Activated naive CD4-positive, alpha-beta T cell treated with anti-CD3 and anti-CD28 coated beads, Interleukin-2, amount 50 U/mL, for 24 hours (primary cell): ENCODE data around the gene RTEL1.
"Not testable (repeated sequence)": the region's sequence is repeated elsewhere in the genome, so short reads cannot be mapped to it uniquely, and the experiment has no call there.

Experiments used
- H3K27ac Mint-ChIP-seq: one replicate; pipeline ENCODE4 v1.8.0; 2021; ENCODE audit warnings: mild to moderate bottlenecking, mixed read lengths
- H3K27me3 Mint-ChIP-seq: one replicate; pipeline ENCODE4 v1.8.0; 2021; ENCODE audit warnings: mixed read lengths
- H3K36me3 Mint-ChIP-seq: one replicate; pipeline ENCODE4 v1.8.0; 2021; ENCODE audit warnings: mixed read lengths
- H3K4me1 Mint-ChIP-seq: one replicate; pipeline ENCODE4 v1.8.0; 2021; ENCODE audit warnings: mixed read lengths
- H3K4me3 Mint-ChIP-seq: one replicate; pipeline ENCODE4 v1.8.0; 2021; ENCODE audit warnings: mild to moderate bottlenecking, mixed read lengths
- H3K9me3 Mint-ChIP-seq: one replicate; pipeline ENCODE4 v1.8.0; 2021; ENCODE audit warnings: mixed read lengths

RTEL1 gene

GRCh38 chr20:63622732-63623131 lies 35.4 kb upstream of the RTEL1 start:
- Mint-ChIP-seq H3K4me1 (peaks cover 38% of the 10 kb centered on the region), H3K27ac (no peak overlapping the region), H3K36me3 (peaks cover 2% of the 10 kb centered on the region), H3K27me3 (no peaks in the 10 kb centered on the region), H3K9me3 (no peaks in the 10 kb centered on the region), H3K4me3 (no peak overlapping the region)

- Mint-ChIP-seq H3K27ac (peak overlapping the region; percentile 41), H3K4me3 (peak overlapping the region; percentile 44), H3K9me3 (no peaks in the 10 kb centered on the region), H3K27me3 (no peaks in the 10 kb centered on the region), H3K4me1 (peaks cover 49% of the 10 kb centered on the region), H3K36me3 (peaks cover 9% of the 10 kb centered on the region)
Measured at GRCh38 chr20:63624486-63624885, 33.6 kb upstream of the RTEL1 start.

DNA sequence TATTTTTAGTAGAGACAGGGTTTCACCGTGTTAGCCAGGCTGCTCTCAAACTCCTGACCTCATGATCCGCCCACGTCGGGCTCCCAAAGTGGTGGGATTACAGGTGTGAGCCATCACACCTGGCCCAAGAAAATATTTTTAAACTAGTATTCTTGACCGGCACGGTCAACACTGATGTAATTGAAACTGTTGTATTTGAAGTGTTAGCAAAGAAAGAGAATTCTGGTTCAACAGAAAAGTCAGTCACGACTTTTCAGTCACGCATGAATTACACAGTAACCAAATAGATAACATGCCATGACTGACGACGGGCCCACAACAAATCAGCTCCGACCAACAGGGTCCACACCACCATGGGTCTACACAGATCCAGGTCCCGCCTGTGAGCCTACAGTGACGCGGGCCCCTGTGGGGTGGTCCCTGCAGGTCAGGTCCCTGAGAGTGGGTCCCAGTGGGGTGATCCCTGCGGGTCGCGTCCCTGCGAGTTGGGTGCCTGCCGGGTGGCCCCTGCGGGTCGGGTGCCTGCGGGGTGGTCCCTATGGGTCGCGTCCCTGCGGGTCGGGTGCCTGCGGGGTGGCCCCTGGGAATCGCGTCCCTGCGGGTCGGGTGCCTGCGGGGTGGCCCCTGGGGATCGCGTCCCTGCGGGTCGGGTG lies 32.2 kb upstream of the RTEL1 start:
- no peaks in the 10 kb centered on the region for H3K27me3 Mint-ChIP-seq
- H3K9me3 Mint-ChIP-seq, result no peaks in the 10 kb centered on the region
- H3K4me3 Mint-ChIP-seq, result peak overlapping the region; percentile 90
- peaks cover 9% of the 10 kb centered on the region for H3K36me3 Mint-ChIP-seq
- peaks cover 52% of the 10 kb centered on the region for H3K4me1 Mint-ChIP-seq
- H3K27ac Mint-ChIP-seq, result peak overlapping the region; percentile 93

GRCh38 chr20:63626424-63627128 lies 31.5 kb upstream of the RTEL1 start, which contains the start of gene GMEB2:
Gene GMEB2, minus strand, starts transcription at chr20:63627101. Its CDS starts 7,704 bp downstream, at chr20:63619397.
- H3K4me3 Mint-ChIP-seq, result peak within 1 kb of the TSS; percentile 94
- H3K9me3 Mint-ChIP-seq, result no peaks in the 10 kb centered on the region
- H3K36me3 Mint-ChIP-seq, result peaks cover 9% of the 10 kb centered on the region
- H3K4me1 Mint-ChIP-seq, result peaks cover 55% of the 10 kb centered on the region
- H3K27me3 Mint-ChIP-seq, result no peaks in the 10 kb centered on the region
- peak within 1 kb of the TSS; percentile 97 for H3K27ac Mint-ChIP-seq

DNA sequence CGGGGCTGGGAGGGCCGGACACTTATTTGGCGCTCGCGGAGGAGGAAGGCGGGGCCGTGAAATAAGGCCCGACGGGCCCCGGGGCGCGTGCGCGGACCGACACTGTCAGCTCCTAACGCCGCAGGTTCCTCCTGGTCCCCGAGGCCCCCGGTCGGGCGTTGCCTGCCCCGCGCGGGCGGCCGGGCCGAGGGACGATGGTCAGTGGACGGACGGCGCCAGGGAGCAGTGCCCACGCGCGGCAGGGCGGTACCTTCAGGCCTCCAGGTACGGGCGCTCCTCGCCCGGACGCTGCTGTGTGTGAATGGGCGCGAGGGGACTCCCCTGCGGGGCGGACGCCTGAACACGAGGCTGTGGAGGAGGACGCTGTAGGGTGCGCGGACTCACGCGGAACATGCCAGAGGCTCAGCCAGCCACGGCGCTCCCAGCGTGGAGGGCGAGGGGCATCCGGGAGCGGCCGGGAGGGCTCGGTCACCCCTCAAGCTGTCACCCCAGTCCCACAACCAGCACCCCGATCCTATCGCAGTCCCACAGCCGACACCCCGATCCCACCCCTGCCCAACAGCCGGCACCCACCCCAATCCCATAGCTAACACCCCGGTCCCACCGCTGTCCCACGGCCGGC lies 30.9 kb upstream of the RTEL1 start:
- peak overlapping the region; percentile 76 for H3K27ac Mint-ChIP-seq
- H3K4me3 Mint-ChIP-seq, result peak overlapping the region; percentile 94
- H3K27me3 Mint-ChIP-seq, result no peaks in the 10 kb centered on the region
- H3K36me3 Mint-ChIP-seq, result peaks cover 9% of the 10 kb centered on the region
- no peaks in the 10 kb centered on the region for H3K9me3 Mint-ChIP-seq
- peaks cover 54% of the 10 kb centered on the region for H3K4me1 Mint-ChIP-seq

- H3K27ac Mint-ChIP-seq, result peak overlapping the region; percentile 97
- H3K27me3 Mint-ChIP-seq, result no peaks in the 10 kb centered on the region
- peaks cover 9% of the 10 kb centered on the region for H3K36me3 Mint-ChIP-seq
- peaks cover 54% of the 10 kb centered on the region for H3K4me1 Mint-ChIP-seq
- no peaks in the 10 kb centered on the region for H3K9me3 Mint-ChIP-seq
- H3K4me3 Mint-ChIP-seq, result peak overlapping the region; percentile 94
Measured at GRCh38 chr20:63627751-63628245, 30.3 kb upstream of the RTEL1 start.

GRCh38 chr20:63628246-63628975 lies 29.7 kb upstream of the RTEL1 start:
- H3K4me3 Mint-ChIP-seq, result peak overlapping the region; percentile 94
- H3K27me3 Mint-ChIP-seq, result no peaks in the 10 kb centered on the region
- peak overlapping the region; percentile 97 for H3K27ac Mint-ChIP-seq
- H3K4me1 Mint-ChIP-seq, result peaks cover 57% of the 10 kb centered on the region
- no peaks in the 10 kb centered on the region for H3K9me3 Mint-ChIP-seq
- peaks cover 9% of the 10 kb centered on the region for H3K36me3 Mint-ChIP-seq

GRCh38 chr20:63630956-63631355 lies 27.2 kb upstream of the RTEL1 start:
- not testable (repeated sequence) for H3K36me3 Mint-ChIP-seq, H3K27me3 Mint-ChIP-seq, H3K9me3 Mint-ChIP-seq, H3K4me3 Mint-ChIP-seq
- Mint-ChIP-seq H3K4me1 (peaks cover 64% of the 10 kb centered on the region), H3K27ac (peak overlapping the region; percentile 70)

GRCh38 chr20:63631426-63631825 lies 26.7 kb upstream of the RTEL1 start:
- not testable (repeated sequence) for H3K9me3 Mint-ChIP-seq, H3K27me3 Mint-ChIP-seq, H3K36me3 Mint-ChIP-seq
- H3K4me1 Mint-ChIP-seq, result peaks cover 65% of the 10 kb centered on the region
- peak overlapping the region; percentile 30 for H3K4me3 Mint-ChIP-seq
- peak overlapping the region; percentile 70 for H3K27ac Mint-ChIP-seq

DNA sequence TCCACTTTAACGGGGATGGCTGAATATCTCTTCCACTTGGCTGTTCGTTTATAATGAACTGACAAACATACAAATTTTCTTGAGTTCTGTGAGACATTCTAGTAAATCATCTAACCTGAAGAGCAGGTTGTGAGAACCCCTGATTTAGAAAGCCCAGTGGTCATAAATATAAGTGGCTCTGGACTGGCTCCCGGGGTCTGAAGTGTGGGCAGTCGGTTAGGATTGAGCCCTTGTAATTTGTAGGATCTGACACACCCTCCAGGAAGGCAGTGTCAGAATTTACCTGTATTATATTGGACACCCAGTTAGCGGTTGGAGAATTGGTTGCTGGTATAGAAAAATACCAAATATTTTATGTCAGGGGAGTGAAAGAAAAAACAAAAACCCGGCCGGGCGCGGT lies 24.4 kb upstream of the RTEL1 start:
- no peaks in the 10 kb centered on the region for H3K27me3 Mint-ChIP-seq
- H3K4me3 Mint-ChIP-seq, result peak overlapping the region; percentile 39
- H3K9me3 Mint-ChIP-seq, result no peaks in the 10 kb centered on the region
- peak overlapping the region; percentile 46 for H3K27ac Mint-ChIP-seq
- H3K36me3 Mint-ChIP-seq, result peaks cover 2% of the 10 kb centered on the region
- H3K4me1 Mint-ChIP-seq, result peaks cover 74% of the 10 kb centered on the region

GRCh38 chr20:63635431-63636141 lies 22.5 kb upstream of the RTEL1 start:
- H3K4me1 Mint-ChIP-seq, result peaks cover 74% of the 10 kb centered on the region

DNA sequence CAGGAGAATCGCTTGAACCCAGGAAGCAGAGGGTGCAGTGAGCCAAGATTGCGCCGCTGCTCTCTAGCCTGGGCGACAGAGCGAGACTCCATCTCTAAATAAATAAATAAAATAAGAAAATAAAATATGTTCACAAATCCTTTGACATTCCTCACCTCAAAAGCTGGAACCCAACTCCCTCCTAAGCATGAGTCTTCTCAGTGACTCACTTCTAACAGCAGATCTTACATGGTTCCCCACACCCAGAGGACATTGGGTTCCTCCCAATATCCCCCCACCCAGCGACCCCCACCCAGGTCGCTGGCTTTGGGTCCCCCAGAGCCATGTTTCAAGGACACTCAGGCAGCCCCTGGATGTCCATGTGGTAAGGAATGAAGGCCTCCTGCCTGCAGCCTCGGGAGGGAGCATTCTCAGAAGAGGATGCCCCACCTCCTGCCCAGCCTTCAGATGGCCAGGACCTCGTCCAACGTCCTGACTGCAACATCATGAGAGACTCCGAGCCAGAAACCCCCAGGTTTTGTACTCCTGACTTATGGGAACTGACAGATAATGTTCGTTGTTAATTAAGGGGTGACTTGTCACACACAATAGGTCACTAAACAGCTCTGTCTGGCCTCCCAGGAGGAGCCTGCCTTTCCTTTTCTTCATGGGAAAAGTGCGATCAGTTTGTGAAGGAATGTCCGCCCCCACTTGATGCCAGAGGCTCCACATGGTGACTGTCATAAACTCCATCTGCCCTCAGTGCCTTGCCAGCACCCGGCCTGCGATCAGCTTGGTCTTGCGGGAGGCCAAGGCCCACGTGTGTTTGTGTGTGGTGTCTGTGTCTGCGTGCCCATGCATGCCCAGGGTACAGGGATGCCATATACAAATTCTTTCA lies 21.1 kb upstream of the RTEL1 start:
- Mint-ChIP-seq H3K9me3 (no peaks in the 10 kb centered on the region), H3K4me3 (no peak overlapping the region), H3K27me3 (no peaks in the 10 kb centered on the region), H3K4me1 (peaks cover 65% of the 10 kb centered on the region), H3K27ac (peak overlapping the region; percentile 55), H3K36me3 (no peaks in the 10 kb centered on the region)

More at GRCh38 chr20:63635431-63636141, 22.5 kb upstream of the RTEL1 start:
- no peaks in the 10 kb centered on the region for H3K27me3 Mint-ChIP-seq
- peak overlapping the region; percentile 80 for H3K4me3 Mint-ChIP-seq
- no peaks in the 10 kb centered on the region for H3K9me3 Mint-ChIP-seq
- no peaks in the 10 kb centered on the region for H3K36me3 Mint-ChIP-seq
- peak overlapping the region; percentile 84 for H3K27ac Mint-ChIP-seq

GRCh38 chr20:63639093-63639975 lies 18.8 kb upstream of the RTEL1 start:
- peak overlapping the region; percentile 90 for H3K4me3 Mint-ChIP-seq
- no peaks in the 10 kb centered on the region for H3K36me3 Mint-ChIP-seq
- peaks cover 49% of the 10 kb centered on the region for H3K4me1 Mint-ChIP-seq

More at GRCh38 chr20:63639093-63639975, 18.8 kb upstream of the RTEL1 start:
- H3K27me3 Mint-ChIP-seq, result no peaks in the 10 kb centered on the region
- H3K9me3 Mint-ChIP-seq, result no peaks in the 10 kb centered on the region
- H3K27ac Mint-ChIP-seq, result peak overlapping the region; percentile 97
